ENCODE data around the gene PPARGC1A.

DNA sequence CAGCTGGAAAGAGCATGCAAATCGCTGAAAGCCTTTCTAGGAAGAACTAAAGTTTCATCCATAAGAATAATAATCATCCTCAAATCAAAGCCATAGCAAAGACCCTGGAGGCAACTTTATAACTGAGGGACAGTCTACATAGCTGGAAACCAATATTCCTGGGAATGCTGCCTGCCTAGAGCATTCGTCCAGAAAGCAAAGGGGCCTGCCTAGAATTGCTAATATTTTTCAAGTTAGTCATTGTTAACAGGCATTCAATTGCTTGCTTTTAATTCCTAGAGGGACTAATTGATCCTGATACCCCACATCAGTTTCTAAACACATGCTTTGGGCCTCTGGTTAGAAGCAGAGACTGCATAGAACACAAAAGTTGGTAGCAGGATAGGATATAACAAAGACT, 4.2 kb upstream of the PPARGC1A start:
- TF ChIP-seq, protein P1, sequence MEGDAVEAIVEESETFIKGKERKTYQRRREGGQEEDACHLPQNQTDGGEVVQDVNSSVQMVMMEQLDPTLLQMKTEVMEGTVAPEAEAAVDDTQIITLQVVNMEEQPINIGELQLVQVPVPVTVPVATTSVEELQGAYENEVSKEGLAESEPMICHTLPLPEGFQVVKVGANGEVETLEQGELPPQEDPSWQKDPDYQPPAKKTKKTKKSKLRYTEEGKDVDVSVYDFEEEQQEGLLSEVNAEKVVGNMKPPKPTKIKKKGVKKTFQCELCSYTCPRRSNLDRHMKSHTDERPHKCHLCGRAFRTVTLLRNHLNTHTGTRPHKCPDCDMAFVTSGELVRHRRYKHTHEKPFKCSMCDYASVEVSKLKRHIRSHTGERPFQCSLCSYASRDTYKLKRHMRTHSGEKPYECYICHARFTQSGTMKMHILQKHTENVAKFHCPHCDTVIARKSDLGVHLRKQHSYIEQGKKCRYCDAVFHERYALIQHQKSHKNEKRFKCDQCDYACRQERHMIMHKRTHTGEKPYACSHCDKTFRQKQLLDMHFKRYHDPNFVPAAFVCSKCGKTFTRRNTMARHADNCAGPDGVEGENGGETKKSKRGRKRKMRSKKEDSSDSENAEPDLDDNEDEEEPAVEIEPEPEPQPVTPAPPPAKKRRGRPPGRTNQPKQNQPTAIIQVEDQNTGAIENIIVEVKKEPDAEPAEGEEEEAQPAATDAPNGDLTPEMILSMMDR (conservative IDR thresholded peaks at IDR 0.05 in 1 of 2, IDR thresholded peaks at IDR 0.05 in 1 of 2; ENCODE audit: extremely low read depth in 1 of 2, insufficient read depth in 1 of 2, low read depth in 1 of 2, low read length in 2 of 2): no peak
- no peak for TF ChIP-seq EZH2 (IDR thresholded peaks at IDR 0.05; ENCODE audit: borderline replicate concordance, low read length)

All from mammary epithelial cell (primary cell).